Activated CD4-positive, CD25-positive, alpha-beta regulatory T cell treated with anti-CD3 and anti-CD28 coated beads, Interleukin-2, amount 50 U/mL, for 72 hours (primary cell): ENCODE measurements around the gene FGFR3.

ENCODE experiments used
- DNase-seq: peaks from one replicate; pipeline ENCODE4 v3.0.0; 2021

The FGFR3 gene

GRCh38 chr4:1846580-1846979 lies 53.5 kb downstream of the FGFR3 start:
- no peak for DNase-seq

GRCh38 chr4:1850276-1850675 lies 57.2 kb downstream of the FGFR3 start:
- DNase-seq: no peak

- no peak for DNase-seq
Measured at GRCh38 chr4:1851160-1851559, 58.1 kb downstream of the FGFR3 start.

GRCh38 chr4:1851575-1852410 lies 58.7 kb downstream of the FGFR3 start:
- no peak for DNase-seq

- no peak for DNase-seq
Measured at GRCh38 chr4:1852904-1853623, 60.0 kb downstream of the FGFR3 start.

- DNase-seq: no peak
Measured at GRCh38 chr4:1854752-1855151, 61.7 kb downstream of the FGFR3 start.

- DNase-seq: peak; percentile 42
Measured at GRCh38 chr4:1855333-1856070, 62.4 kb downstream of the FGFR3 start.

GRCh38 chr4:1856071-1856942 lies 63.2 kb downstream of the FGFR3 start, which contains the start of gene LETM1:
LETM1 (minus strand) TSS chr4:1856156; CDS start chr4:1855950, 206 bp downstream.
- DNase-seq: peak; percentile 91

- no peak for DNase-seq
Measured at GRCh38 chr4:1856943-1857699, 64.0 kb downstream of the FGFR3 start.

- no peak for DNase-seq
Measured at GRCh38 chr4:1857931-1858330, 64.8 kb downstream of the FGFR3 start.
